T1000 (cell line): ENCODE data around the gene PEX11G.
A peak's percentile ranks its signal among the peaks of the same experiment; 100 is the strongest.

Experiments used
- DNase-seq: peaks from one replicate; lab custom pipeline; 2025; ENCODE audit warnings: mixed read lengths; lab: John Stamatoyannopoulos, UW

PEX11G gene

DNA sequence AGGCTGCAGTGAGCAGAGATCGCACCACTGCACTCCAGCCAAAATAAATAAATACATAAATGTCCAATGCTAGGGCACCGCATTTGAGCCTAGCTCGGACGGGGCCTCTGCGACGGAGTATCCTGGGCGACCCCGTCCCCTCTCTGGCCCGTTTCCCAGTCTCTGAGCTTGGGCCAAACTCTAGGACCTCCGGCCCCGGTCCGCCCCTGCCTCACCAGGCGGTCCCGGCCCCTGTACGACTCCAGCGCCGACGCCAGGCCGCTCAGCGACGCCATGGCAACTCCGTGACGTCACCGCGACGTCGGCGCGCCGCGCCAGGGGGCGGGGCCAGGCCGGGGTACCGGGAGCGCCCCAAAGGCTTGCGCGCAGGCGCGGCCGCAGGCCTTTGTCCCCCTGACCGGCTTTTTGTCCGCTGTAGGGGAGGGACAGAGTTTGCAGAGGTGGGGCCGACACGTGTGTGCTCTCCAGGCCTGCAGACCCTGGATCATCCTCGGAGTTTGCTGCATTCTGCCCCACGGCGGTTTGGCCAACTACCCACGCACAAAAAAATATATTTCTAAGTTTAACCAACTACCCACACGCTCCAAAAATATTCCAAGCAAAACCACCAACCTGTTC, at the start of gene PEX11G:
TSS of gene PEX11G (minus strand) at position 300 of the 618 bp plus-strand sequence. CDS start at position 275, 25 bp downstream.
- peak; percentile 80 for DNase-seq

DNA sequence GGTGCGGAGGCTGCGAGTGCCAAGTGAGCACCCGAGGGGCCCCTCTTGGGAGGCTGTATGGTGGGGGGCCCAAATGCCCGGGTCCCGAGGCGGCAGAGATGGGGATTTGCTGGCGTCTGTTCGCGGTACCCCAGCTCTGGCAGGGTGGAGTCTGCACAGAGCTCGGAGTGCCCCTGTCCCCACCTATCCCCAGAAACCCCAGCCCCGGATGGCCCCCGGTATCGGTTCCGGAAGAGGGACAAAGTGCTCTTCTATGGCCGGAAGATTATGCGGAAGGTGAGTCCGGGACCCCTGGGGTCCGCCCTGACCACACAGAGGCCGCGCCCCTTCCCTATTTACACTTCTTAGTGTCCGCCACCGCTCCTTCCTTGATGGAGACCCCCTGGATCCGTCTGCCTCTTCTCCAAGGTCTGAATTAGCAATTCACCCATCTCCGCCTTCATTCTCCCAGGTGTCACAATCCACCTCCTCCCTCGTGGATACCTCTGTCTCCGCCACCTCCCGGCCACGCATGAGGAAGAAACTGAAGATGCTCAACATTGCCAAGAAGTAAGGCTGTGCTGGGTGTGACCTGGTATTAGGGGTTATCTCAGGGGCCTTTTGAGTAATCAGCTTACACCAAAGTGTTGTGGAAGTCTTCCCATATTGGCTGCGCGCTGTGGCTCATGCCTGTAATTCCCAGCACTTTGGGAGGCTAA, 47.3 kb upstream of the PEX11G start:
- no peak for DNase-seq

DNA sequence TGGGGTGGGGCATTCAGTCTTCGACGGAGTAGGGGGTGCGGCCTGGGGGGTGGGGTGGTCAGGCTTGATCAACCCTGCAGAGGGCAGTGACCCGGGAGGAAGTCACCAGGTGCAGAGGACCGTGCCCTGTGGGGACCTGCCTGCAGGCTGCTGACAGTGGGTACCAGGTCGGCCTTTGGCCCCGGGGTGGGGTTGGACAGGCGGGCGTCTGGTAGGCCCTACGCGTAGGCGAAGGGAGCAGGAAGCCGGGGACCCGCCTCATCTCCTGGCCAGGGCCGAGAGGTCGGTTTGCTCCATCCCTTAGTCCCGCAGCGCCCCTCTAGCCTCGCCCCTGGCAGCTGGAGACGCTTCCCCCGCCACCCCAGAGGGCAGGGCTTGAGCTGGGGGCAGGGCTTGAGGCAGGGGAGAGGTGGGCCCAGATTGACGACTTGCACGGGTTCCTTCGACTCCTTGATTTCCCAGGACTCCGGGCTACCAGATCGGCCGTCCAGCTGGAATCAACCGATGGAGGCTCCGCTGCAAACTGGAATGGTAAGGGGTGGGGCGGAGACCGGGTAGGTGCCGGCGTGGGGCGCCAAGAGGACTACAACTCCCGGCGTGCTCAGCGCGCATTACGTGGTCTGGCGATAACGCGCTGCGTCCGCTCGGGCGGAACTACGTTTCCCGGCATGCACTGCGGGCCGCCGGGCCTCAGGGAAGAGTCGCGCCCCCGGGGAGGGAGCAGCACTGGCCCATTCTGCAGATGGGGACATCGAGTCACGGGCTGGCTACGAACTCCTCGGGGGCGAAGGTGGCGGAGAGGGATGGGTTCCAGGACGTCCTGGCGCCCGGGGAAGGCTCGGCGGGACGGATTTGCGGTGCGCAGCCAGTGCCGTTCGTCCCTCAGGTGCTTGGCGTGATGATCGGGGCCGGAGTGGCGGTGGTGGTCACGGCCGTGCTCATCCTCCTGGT, 46.5 kb upstream of the PEX11G start, which contains the start of gene PNPLA6:
TSS of gene PNPLA6 (plus strand) at position 671 of the 951 bp plus-strand sequence. CDS start at position 743, 72 bp downstream.
- DNase-seq = peak; percentile 82

DNA sequence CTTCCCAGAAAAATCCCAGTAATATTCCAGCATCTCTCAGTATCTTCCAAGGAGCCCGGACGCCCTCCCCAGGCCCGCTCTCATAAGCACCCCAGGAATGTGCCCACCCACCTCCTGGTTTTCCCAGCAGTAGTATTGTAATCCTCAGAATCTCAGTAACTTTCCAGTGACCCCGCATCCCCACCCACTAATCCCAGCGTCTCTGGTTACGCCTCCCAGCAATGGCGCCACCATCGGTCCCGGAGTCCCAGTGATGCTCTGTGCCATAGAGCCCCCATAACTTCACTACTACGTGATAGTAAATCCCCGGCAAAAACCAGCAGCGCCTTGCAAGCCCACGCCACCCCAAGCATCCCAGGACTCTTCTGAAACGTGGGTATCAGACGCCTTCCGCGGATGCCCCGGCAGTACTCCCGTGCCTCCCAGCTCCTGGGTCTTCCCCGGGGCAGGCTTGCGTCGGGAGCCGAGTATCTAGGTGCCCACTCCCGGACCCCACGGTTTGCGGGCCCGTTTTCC, 45.8 kb upstream of the PEX11G start:
- DNase-seq = peak; percentile 21

DNA sequence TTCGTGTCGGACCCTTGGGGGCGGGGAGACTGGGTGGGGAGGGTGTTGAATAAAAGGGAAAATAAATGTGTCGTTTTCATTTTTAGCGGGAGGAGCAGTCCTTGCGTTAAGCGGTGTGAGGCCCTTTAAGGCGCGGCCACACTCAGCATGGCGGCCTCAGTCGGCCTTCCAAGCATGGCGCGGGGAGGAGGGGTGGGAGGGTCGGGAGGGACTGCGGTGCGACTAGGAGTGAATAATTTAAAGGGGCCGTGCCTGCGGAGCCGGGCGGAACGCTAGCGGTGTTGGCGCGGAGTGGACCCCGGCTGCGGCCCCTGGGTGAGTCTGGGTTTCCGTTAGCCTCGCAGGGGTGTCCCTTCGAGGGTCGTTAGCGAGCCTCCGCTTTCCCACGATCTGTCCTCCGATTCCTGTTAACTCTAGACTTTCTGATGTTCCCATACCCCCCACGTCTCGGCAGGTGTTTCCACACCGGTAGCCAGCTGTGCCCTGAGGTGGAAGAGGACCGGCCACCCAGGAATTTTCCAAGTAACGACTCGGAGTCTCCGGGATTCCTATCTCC, 45.2 kb upstream of the PEX11G start:
- peak; percentile 39 for DNase-seq

DNA sequence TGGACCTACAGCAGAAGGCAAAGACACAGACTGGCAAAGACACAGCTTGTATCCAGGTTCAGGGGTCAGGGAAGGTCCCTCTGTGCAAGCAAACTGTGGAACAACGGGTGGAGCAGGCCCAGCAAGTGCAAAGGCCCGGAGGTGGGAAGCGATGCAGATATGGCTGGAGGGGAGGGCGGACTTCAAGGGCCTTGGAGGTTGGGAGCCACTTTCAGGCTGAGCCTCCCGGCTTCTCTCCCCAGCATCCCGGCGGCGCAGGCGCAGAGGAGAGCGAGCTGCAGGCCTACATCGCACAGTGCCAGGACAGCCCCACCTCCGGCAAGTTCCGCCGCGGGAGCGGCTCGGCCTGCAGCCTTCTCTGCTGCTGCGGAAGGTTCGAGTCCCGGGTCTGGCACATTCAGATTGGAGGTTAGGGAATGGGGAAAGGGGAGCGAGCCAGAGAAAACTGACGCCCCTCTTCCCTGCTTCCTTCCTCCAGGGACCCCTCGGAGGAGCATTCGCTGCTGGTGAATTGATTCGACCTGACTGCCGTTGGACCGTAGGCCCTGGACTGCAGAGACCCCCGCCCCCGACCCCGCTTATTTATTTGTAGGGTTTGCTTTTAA, 44.5 kb upstream of the PEX11G start:
- no peak for DNase-seq

DNA sequence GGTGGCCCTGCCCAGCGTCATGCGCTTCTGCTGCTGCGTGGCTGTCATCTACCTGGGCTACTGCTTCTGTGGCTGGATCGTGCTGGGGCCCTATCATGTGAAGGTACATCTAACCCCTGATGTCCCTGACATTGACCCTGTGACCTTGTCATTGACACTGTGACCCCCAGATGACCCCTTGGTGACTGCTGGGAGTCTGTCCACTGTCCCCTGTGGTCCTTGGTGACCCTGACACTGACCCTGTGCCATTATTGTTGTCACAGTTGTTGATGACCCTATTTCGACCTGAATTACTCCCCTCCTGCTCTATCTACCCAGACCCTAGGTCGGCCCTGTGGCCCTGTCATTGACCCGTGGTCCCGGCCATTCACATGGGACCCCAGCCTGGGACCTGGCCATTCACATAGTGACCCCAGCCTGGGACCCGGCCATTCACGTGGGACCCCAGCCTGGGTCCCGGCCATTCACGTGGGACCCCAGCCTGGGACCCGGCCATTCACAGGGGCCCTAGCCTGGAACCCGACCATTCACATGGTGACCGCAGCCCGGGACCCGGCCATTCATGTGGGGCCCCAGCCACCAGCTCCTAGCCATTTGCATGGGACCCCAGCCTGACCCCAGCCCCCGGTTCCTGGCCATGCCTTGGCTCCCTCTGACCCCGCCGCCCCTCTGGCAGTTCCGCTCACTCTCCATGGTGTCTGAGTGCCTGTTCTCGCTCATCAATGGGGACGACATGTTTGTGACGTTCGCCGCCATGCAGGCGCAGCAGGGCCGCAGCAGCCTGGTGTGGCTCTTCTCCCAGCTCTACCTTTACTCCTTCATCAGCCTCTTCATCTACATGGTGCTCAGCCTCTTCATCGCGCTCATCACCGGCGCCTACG, 41.0 kb upstream of the PEX11G start:
- no peak for DNase-seq

DNA sequence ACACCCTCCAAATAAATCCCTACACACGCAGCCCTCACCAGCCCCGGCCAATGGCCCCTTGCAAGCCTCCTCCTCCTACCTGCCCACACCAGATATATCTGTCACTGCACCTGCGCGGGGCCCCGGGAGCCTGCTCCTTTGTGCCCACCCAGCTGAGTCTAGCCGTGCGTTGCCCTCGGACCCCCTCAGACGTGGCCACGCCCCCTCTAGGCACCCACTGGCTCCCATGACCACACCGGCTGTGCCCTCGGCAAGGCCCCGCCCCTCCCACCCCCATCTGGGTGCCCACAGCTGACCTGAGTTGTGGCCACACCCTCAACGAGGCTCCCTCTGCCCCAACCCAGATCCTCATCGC, 40.4 kb upstream of the PEX11G start:
- no peak for DNase-seq

DNA sequence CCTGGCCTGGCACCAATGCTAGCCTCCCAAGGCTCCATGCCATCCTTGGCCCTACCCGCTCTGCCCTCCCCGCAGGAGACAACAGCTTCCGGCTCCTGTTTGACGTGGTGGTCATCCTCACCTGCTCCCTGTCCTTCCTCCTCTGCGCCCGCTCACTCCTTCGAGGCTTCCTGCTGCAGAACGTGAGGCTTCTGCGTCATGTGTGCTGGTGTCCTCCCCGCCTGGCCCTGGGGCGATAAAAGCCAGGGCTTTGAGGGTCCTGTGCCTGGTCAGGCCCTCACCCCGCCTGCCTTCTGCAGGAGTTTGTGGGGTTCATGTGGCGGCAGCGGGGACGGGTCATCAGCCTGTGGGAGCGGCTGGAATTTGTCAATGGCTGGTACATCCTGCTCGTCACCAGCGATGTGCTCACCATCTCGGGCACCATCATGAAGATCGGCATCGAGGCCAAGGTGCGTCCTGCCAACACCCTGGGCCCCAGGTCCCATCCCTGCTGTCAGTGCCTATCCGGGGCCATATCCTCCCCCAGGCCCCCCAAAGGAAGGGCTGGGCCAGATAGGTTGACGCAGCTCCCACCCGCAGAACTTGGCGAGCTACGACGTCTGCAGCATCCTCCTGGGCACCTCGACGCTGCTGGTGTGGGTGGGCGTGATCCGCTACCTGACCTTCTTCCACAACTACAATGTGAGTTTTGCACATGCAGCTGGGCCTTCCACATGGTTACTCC, 39.8 kb upstream of the PEX11G start:
- no peak for DNase-seq

DNA sequence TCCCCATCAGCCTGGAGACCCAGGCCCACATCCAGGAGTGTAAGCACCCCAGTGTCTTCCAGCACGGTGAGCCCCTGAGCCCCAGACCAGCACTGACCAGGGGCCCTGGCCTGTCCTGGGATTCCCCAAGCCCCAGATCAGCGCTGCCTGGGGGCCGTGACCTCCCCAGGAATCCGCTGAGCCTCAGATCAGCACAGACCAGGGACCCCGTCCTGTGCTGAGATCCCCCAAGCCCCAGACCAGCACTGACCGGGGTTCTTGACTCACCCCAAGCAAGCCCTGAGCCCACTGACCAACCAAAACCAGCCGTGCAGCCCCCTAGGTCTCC, 39.3 kb upstream of the PEX11G start:
- DNase-seq = no peak

DNA sequence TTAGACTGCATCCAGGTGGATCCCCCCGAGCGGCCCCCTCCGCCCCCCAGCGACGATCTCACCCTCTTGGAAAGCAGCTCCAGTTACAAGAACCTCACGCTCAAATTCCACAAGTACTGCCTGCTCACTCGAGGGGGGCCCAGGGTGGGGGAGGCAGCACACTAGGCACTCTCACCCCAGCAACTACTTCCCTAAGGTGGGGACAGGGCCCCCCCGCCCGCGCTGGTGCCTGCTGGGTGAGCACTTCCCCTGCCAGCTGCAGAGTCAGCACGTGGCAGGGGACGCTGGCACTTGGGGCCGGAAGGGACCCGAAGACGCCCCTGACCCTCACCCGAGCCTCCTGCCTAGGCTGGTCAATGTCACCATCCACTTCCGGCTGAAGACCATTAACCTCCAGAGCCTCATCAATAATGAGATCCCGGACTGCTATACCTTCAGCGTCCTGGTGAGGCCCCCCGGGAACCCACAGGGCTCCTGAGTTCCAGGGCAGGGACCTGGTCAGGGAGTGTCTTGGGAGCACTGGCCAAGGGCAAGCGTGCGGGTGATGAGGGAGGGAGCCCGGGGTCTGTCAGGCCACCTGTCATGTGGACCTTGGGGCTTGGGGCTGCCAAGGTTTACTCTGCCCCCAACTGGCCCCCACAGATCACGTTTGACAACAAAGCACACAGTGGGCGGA, 38.8 kb upstream of the PEX11G start:
- DNase-seq = no peak

DNA sequence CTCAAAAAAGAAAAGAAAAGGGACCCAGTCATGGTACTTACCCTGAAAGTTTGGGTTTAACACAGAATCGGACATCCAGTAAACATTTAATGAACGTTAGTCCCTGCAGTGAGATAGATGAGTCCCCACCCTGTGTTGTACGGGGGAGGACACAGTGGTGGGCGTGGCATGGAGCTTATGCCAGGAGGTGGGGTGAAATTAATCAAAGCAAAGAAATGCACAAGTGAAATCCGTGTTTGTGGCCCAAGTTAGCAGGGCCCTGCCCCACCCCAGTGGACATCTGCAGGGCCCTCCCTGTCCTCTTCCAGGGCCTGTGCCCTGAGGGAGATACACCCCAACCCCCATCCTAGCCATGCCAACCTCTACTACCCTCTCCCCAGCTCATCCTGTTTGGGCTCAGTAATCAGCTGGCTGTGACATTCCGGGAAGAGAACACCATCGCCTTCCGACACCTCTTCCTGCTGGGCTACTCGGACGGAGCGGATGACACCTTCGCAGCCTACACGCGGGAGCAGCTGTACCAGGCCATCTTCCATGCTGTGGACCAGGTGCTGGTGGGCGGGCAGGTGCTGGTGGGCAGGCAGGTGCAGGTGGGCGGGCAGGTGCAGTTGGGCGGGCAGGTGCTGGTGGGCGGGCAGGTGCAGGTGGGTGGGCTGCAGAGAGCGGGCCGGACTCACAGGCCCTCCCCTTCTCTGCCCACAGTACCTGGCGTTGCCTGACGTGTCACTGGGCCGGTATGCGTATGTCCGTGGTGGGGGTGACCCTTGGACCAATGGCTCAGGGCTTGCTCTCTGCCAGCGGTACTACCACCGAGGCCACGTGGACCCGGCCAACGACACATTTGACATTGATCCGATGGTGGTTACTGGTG, 37.5 kb upstream of the PEX11G start:
- no peak for DNase-seq

DNA sequence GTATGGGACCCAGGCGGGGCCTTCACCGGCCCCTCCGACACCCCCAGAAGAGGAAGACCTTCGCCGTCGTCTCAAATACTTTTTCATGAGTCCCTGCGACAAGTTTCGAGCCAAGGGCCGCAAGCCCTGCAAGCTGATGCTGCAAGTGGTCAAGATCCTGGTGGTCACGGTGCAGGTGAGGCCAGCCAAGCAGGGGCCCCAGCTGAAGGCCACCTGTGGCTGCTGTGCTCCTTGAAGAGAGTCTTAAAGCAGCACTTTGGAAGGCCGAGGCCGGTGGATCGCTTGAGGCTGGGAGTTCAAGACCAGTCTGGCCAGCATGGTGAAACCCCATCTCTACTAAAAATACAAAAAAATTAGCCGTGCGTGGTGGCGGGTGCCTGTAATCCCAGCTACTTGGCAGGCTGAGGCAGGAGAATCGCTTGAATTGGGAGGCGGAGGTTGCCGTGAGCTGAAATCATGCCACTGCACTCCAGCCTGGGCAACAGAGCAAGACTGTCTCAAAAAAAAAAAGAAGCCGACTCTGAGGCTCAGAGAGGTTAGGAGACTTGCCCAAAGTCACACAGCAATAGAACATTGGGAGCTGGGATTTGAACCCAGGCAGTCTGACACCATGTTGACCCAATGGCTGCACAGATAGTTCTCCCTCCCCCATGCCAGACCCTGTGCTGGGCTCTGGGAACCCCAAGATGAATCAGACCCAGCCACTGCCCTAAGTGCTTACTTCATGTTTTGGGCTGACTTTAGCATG, 36.3 kb upstream of the PEX11G start:
- no peak for DNase-seq

DNA sequence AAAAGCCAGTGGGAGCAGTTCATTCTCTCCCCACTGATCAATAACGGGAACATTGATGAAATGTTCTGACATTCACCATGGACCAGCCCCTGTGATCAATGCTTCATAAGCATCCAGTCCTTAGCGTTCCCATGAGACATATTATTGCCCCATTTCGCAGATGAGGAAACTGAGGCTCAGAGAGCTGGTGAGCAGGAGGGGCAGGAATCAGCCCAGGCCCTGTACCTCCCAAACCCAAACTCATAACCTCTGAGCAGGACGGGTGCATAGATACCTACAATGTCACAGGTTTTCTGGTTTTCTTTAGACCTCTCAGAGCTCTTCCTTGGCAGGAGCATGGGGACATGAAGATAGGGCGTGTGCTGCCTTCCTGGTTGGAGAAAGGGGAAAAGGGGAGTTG, 35.7 kb upstream of the PEX11G start:
- DNase-seq = no peak

DNA sequence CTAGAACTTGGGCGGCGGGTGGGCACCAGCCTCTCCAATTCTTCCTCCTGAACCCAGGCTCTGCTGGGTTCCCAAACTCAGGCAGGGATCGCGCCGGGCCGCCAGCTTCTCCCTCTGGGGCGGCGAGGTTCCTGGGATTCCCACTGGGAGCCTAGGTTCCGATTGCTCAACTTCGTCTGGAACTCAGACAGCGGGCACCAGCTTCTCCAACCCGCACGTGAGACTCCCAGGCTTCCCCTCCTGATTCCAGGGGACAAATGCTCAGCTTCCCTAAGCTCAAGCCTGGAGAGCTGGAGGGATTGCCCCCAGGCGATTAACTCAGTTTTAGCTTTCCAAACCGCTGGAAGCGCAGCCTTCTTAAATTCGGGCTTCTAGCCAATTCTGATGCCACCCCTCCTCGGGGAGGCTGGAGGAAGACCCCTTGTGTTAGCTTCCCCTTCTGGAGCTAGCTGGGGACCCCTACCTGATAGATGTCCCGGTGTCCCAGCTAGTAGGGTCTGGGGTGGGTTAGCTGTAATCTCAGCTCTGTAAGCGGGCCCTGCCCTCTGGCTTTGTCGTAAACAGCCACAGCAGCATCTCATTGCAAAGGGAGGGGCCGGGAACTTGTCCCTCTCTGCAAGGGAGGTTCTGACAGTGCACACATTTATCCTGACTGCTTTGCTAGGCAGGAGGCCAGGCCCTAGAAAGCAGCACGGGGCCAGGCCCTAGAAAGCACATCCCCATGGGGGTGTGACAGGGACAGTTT, 34.3 kb upstream of the PEX11G start:
- peak; percentile 24 for DNase-seq

DNA sequence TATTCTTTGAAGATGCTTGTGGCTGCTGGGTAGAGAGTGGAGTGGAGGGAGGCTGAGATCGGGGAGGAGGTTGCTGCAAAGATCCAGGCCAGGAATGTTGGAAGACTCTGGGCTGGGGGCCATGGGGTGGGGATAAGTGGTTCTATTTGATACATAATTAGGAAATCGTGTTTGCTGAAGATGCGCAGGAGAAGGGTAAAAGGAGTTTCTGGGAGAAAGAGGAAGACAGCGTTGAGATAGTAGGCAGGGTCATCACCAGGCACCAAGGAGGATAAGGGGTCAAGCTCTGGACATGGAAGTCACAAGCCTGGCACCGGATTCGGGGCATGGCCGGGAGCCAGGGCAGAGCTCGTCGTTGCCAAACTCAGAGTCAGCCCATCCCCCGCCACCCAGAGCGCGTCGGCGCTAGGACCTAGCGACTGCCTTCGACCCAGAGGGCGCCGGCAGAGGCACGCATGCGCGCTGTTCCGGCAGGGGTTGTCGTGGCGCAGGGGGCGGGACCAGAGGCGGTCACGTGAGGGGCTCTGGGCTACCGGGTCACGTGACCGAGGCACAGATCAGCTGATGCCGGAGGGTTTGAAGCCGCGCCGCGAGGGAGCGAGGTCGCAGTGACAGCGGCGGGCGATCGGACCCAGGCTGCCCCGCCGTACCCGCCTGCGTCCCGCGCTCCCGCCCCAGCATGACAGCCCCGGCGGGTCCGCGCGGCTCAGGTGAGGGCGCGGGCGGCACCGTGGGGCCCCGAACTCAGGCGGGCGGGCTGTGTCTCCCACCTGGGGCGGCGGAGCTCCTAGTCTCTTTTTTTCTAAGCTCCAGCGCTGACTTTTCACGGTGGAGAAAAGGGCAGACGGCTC, 33.5 kb upstream of the PEX11G start, which contains the start of gene MCOLN1:
TSS of gene MCOLN1 (plus strand) at position 553 of the 851 bp plus-strand sequence. CDS start at position 680, 127 bp downstream.
- peak; percentile 94 for DNase-seq
